ENCODE results near the gene TCHHL1. TPM values are rescaled to one million over a fixed set of nuclear protein-coding genes. Genes with fewer than 3 reads are reported as not detected.

TCHHL1 gene
- total and polyA plus RNA-seq, 2 of the 8 experiments (the other 6 are each of a cell fraction or from before 2014, with no cell fraction given) = not detected

- no peak overlapping the region for H4K5ac ChIP-seq (ENCODE audit: insufficient read length, low read depth, low read length)
- 91% methylated on average over 1 of the region's 1 CpG; no CpG with 5 or more reads in 1 of the 2 experiments for WGBS, 2 experiments (ENCODE audit: extremely low coverage in 1 of 2, insufficient coverage in 1 of 2, insufficient read length in 1 of 2, insufficient replicate concordance in 2 of 2, low coverage in 1 of 2, low lambda C conversion rate in 2 of 2, missing lambda C conversion rate in 1 of 2)
- H3K23me2 ChIP-seq (ENCODE audit: low read depth, low read length) = 0 out of 2 replicates have a peak, but pooled peaks cover 1% of the 10 kb centered on the region
- no peaks in the 10 kb centered on the region for H3K79me2 ChIP-seq (ENCODE audit: control insufficient read depth in 1 of 2, insufficient read depth in 2 of 2, low read length in 2 of 2)
- no peak overlapping the region for H3K4me3 ChIP-seq (ENCODE audit: extremely low read depth in 1 of 4, insufficient read depth in 2 of 4, low read depth in 3 of 4, low read length in 4 of 4)
- no peak overlapping the region for H3K18ac ChIP-seq (ENCODE audit: extremely low read depth, low read length)
- H3K4me1 ChIP-seq (replicated peaks in 1 of 4; ENCODE audit: control insufficient read depth in 3 of 4, insufficient read depth in 4 of 4, low read length in 3 of 4) = no peaks in the 10 kb centered on the region
- no peak overlapping the region for H2AFZ ChIP-seq (ENCODE audit: low read length)
- H3K9ac ChIP-seq (replicated peaks in 1 of 4; ENCODE audit: extremely low read depth in 1 of 4, low read depth in 3 of 4, low read length in 3 of 4) = no peak overlapping the region
- H2AK5ac ChIP-seq (ENCODE audit: low read depth, low read length) = no peak overlapping the region
- H3K4ac ChIP-seq (replicated peaks; ENCODE audit: insufficient read length, low read depth, low read length) = no peak overlapping the region
- H3K27me3 ChIP-seq (replicated peaks in 1 of 4; ENCODE audit: control insufficient read depth in 3 of 4, extremely low read depth in 1 of 4, insufficient read depth in 3 of 4, low read length in 3 of 4) = peaks cover 1 to 8% (median 5%) of the 10 kb centered on the region in 4 experiments; a peak in 6 of 7 replicates
- H3K14ac ChIP-seq (ENCODE audit: insufficient read length) = no peak overlapping the region
- no peak overlapping the region for H2BK5ac ChIP-seq (ENCODE audit: low read depth, low read length)
- CTCF ChIA-PET (ENCODE audit: partially characterized antibody) = interaction anchor here (1.4 kb wide), 1 partner anchor 66 kb away, joined by 3 read pairs; no protein-coding TSS in a partner anchor
- no peak overlapping the region for H4K8ac ChIP-seq (ENCODE audit: extremely low read depth, insufficient read depth, low read length)
- no peak overlapping the region for H2BK12ac ChIP-seq (ENCODE audit: low read depth, low read length)
- H3K4me2 ChIP-seq (ENCODE audit: insufficient read depth in 1 of 2, low read depth in 2 of 2, low read length in 2 of 2) = no peak overlapping the region
- DNase-seq (ENCODE audit: low read depth in 1 of 2, low spot score in 2 of 2) (no peak), FAIRE-seq (no peak)
- H3K79me1 ChIP-seq (ENCODE audit: low read depth, low read length) = no peaks in the 10 kb centered on the region
- no peak overlapping the region for H3K56ac ChIP-seq (replicated peaks; ENCODE audit: insufficient read length, low read depth, low read length)
- no peak overlapping the region for H2BK15ac ChIP-seq (ENCODE audit: low read length)
- H2BK20ac ChIP-seq (ENCODE audit: low read length) = no peak overlapping the region
- no peak overlapping the region for H3K27ac ChIP-seq (ENCODE audit: low read depth, low read length)
- H3K23ac ChIP-seq (ENCODE audit: insufficient read length) = no peak overlapping the region
- no peak overlapping the region for H4K91ac ChIP-seq (replicated peaks; ENCODE audit: insufficient read length, low read length)
- no peak for TF ChIP-seq RXRA (IDR thresholded peaks at IDR 0.05; ENCODE audit: insufficient read depth, low read depth, low read length)
- no peak for TF ChIP-seq TEAD4 (IDR thresholded peaks at IDR 0.05; ENCODE audit: low read depth, low read length)
- no peak for TF ChIP-seq SP2 (IDR thresholded peaks at IDR 0.05; ENCODE audit: low read length)
- no peak for TF ChIP-seq HDAC6 (IDR thresholded peaks at IDR 0.05; ENCODE audit: low read depth, low read length)
- no peak for TF ChIP-seq CEBPB (IDR thresholded peaks at IDR 0.05; ENCODE audit: low read depth, low read length)
- TF ChIP-seq ATF3 (IDR thresholded peaks at IDR 0.05; ENCODE audit: insufficient read depth, low read depth, low read length) = no peak
- TF ChIP-seq CBX8 (IDR thresholded peaks at IDR 0.05; ENCODE audit: borderline replicate concordance, low read depth, low read length) = no peak
- no peak for TF ChIP-seq TAF7 (optimal IDR thresholded peaks at IDR 0.05; ENCODE audit: borderline replicate concordance, low read depth, low read length)
- peaks cover 25 to 31% of the 10 kb centered on the region in 2 experiments; a peak in 3 of 4 replicates for H3K9me3 ChIP-seq (ENCODE audit: insufficient read depth in 2 of 2, low read depth in 1 of 2, low read length in 1 of 2)
- POLR2A ChIA-PET (ENCODE audit: partially characterized antibody) = no interaction called here
- no peak overlapping the region for H2BK120ac ChIP-seq (replicated peaks; ENCODE audit: low read depth, low read length)
- H3K36me3 ChIP-seq (ENCODE audit: control insufficient read depth in 2 of 4, insufficient read depth in 4 of 4, low read length in 3 of 4) = no peaks in the 10 kb centered on the region
- H4K20me1 ChIP-seq (replicated peaks in 1 of 2; ENCODE audit: control insufficient read depth in 1 of 2, insufficient read depth in 2 of 2, low read length in 2 of 2) = peaks cover 0 to 2% of the 10 kb centered on the region in 2 experiments
Measured at GRCh38 chr1:152118915-152119314, 30.1 kb upstream of the TCHHL1 start.
